Endothelial cell of umbilical vein (primary cell): ENCODE data around the gene SIRT4. TPM values are rescaled to one million over a fixed set of nuclear protein-coding genes. Genes with fewer than 3 reads are reported as not detected.

Experiments
- BruUV-seq: library from RNA; stranded (reverse); fragments of 400-500 nt; replicated peaks from 2 replicates; lab custom pipeline; 2021; lab: Mats Ljungman, UMichigan
- CTCF ChIA-PET: fragments of 300-600, 350-600 bp; sonication (Branson Sonifier 250); formaldehyde crosslinking; loops from one replicate; lab custom pipeline; 2021; ENCODE audit warnings: antibody characterized with exemption, inconsistent platforms; lab: Charles Lee
- POLR2A ChIA-PET: fragments of 300-600, 350-600 bp; sonication (Branson Sonifier 250); formaldehyde crosslinking; loops from one replicate; lab custom pipeline; 2021; ENCODE audit warnings: antibody characterized with exemption, inconsistent platforms; lab: Charles Lee
- DNase-seq: peaks from one replicate; pipeline ENCODE4 v3.0.0-alpha.2; 2011; ENCODE audit warnings: low read depth, low spot score
- FAIRE-seq: peaks from 2 replicates; lab custom pipeline; 2011; peaks lifted over from hg19 to GRCh38; lab: Jason Lieb, UNC
- H2AFZ ChIP-seq: 2 replicates; pipeline ENCODE4 v1.6.0; 2012; ENCODE audit warnings: low read depth, low read length, control low read depth, inconsistent platforms
- H3K27ac ChIP-seq: 2 replicates; pipeline ENCODE4 v1.5.1; 2011; ENCODE audit warnings: low read depth, mild to moderate bottlenecking, control low read depth, low read length, moderate library complexity; ENCODE audit not compliant: insufficient read depth
- H3K27me3 ChIP-seq, 2 experiments: 2 replicates each; pipeline versions ENCODE4 v1.6.0 to v1.6.1; 2011; ENCODE audit warnings: low read length in 2 of 2, mixed read lengths in 1 of 2; ENCODE audit not compliant: control insufficient read depth in 2 of 2, insufficient read depth in 2 of 2
- H3K36me3 ChIP-seq, 2 experiments: 2 replicates in 1 of 2; 3 replicates in 1 of 2; pipeline ENCODE4 v1.5.1; 2011; ENCODE audit warnings: low read length in 2 of 2, mild to moderate bottlenecking in 1 of 2, moderate library complexity in 1 of 2; ENCODE audit not compliant: control insufficient read depth in 2 of 2, insufficient read depth in 2 of 2; ENCODE audit errors: extremely low read depth in 1 of 2
- H3K4me1 ChIP-seq: 3 replicates; pipeline ENCODE4 v1.5.1; 2011; ENCODE audit warnings: mild to moderate bottlenecking, low read length; ENCODE audit not compliant: control insufficient read depth, insufficient read depth; ENCODE audit errors: extremely low read depth
- H3K4me2 ChIP-seq: 2 replicates; pipeline ENCODE4 v1.6.1; 2011; ENCODE audit warnings: low read length, control low read depth, mixed read lengths; ENCODE audit not compliant: insufficient read depth
- H3K4me3 ChIP-seq, 3 experiments: fragments of 200-600 bp in 1 of 3; sonication (generic), shearing (Covaris generic) in 1 of 3; replicated peaks in 1 of 3; 2 replicates each; pipeline ENCODE4 v1.5.1; 2011 to 2016; ENCODE audit warnings: control low read depth in 3 of 3, low read length in 3 of 3, mild to moderate bottlenecking in 2 of 3, inconsistent platforms in 1 of 3, low read depth in 1 of 3, moderate library complexity in 1 of 3; ENCODE audit not compliant: insufficient read depth in 1 of 3
- H3K79me2 ChIP-seq: 2 replicates; pipeline ENCODE4 v1.6.0; 2012; ENCODE audit warnings: low read length, inconsistent platforms; ENCODE audit not compliant: control insufficient read depth, insufficient read depth
- H3K9ac ChIP-seq: replicated peaks from 2 replicates; pipeline ENCODE3; 2011; ENCODE audit warnings: low read length, control low read depth; ENCODE audit not compliant: insufficient read depth; ENCODE audit errors: extremely low read depth
- H3K9me1 ChIP-seq: replicated peaks from 3 replicates; pipeline ENCODE4 v1.6.0; 2011; ENCODE audit warnings: mild to moderate bottlenecking, low read length; ENCODE audit not compliant: control insufficient read depth, insufficient read depth; ENCODE audit errors: extremely low read depth
- H3K9me3 ChIP-seq: replicated peaks from 2 replicates; pipeline ENCODE4 v1.5.1; 2012; ENCODE audit warnings: low read length, inconsistent platforms; ENCODE audit not compliant: control insufficient read depth, insufficient read depth
- H4K20me1 ChIP-seq: replicated peaks from 2 replicates; pipeline ENCODE3; 2011; ENCODE audit warnings: mild to moderate bottlenecking, low read length; ENCODE audit not compliant: control insufficient read depth, insufficient read depth; ENCODE audit errors: extremely low read depth
- EZH2 ChIP-seq: IDR thresholded peaks from 2 replicates; pipeline ENCODE4 v1.6.1; 2012; ENCODE audit warnings: borderline replicate concordance, low read depth, mild to moderate bottlenecking, moderate library complexity, low read length, inconsistent platforms; ENCODE audit not compliant: severe bottlenecking
- JUN ChIP-seq: IDR thresholded peaks from 2 replicates; pipeline ENCODE4 v1.6.1; 2011; ENCODE audit warnings: borderline replicate concordance, low read depth; ENCODE audit not compliant: insufficient read length, insufficient read depth
- MYC ChIP-seq: IDR thresholded peaks from one replicate; pipeline ENCODE4 v1.6.1; 2011; ENCODE audit warnings: mild to moderate bottlenecking, low read depth, low read length
- POLR2A ChIP-seq: IDR thresholded peaks from 2 replicates; pipeline ENCODE4 v1.6.1; 2012; ENCODE audit warnings: low read depth, mild to moderate bottlenecking, control low read depth, low read length
- POLR2AphosphoS5 ChIP-seq: IDR thresholded peaks from 2 replicates; pipeline ENCODE4 v1.6.1; 2012; ENCODE audit warnings: low read depth, mild to moderate bottlenecking, control low read depth, low read length, moderate library complexity; ENCODE audit not compliant: insufficient read depth
- dilution Hi-C: fragments of 300-500 bp; cut with MboI; formaldehyde crosslinking; loops from one replicate; pipeline ENCODE4 v1.15.0; 2019; ENCODE audit warnings: low sequenced_read_pairs; ENCODE audit not compliant: extremely low pct_ligation_motif_present
- intact Hi-C: fragments of 100-400 bp; cut with micrococcal nuclease; formaldehyde crosslinking; loops from one replicate; pipeline ENCODE4 v1.10.0; 2022
- polyA plus RNA-seq, 4 experiments: library from polyadenylated mRNA; depleted of rRNA in 3 of 4; stranded (reverse) in 3 of 4; unstranded in 1 of 4; fragments of >200 nt; gene quantifications; 2 replicates each; pipeline versions ENCODE4 v1.2.1 to v1.2.3, GENCODE V29; 2011 to 2012; ENCODE audit warnings: missing spikeins in 1 of 4
- total RNA-seq: library from RNA; stranded (reverse); gene quantifications from 2 replicates; pipeline ENCODE4 v1.2.3, GENCODE V29; 2021
- TF ChIP-seq, protein P1 (sequence below), 2 donors: IDR thresholded peaks; 1 replicate in 1 of 2; 2 replicates in 1 of 2; pipeline ENCODE4 v1.5.1; 2011; ENCODE audit warnings: low read length in 2 of 2, mild to moderate bottlenecking in 2 of 2, moderate library complexity in 2 of 2, control low read depth in 1 of 2, inconsistent platforms in 1 of 2, low read depth in 1 of 2; ENCODE audit not compliant: insufficient read depth in 1 of 2; ENCODE audit errors: extremely low read depth in 1 of 2
- TF ChIP-seq, protein P2 (sequence below): IDR thresholded peaks from 2 replicates; pipeline ENCODE4 v1.6.1; 2011; ENCODE audit not compliant: insufficient read depth, insufficient read length

The SIRT4 gene
- total and polyA plus RNA-seq, 2 donors (not counting 3 experiments of a cell fraction or from before 2014, with no cell fraction given) = 0.79 to 1.2 TPM

DNA sequence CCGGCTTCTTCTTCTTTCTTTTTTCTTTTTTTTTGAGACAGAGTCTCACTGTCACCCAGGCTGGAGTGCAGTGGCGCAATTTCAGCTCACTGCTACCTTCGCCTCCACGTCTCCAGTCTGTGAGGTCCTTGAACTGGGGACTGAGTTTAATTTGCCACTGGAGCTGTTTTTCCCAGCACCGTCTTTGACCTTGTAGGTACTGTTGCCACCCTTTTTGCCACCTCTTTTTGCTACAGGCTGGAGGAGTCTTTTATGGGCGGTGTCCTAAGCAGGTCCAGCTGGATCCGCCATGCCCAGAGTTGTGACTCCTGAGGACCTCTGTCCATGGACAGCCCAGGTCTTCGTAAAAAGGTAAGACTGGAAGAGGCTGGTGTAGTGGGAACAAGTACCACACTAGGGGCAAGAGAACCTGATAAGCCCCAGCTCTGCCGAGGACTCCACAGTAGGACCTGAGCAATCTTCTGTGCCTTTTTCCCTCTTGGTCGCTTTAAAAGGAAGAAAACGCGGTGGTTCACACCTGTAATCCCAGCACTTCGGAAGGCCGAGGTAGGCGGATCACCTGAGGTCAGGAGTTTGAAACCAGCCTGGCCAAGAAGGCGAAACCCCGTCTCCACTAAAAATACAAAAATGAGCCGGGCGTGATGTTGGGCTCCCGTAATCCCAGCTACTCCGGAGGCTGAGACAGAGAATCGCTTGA lies 11.4 kb upstream of the SIRT4 start:
- H3K79me2 ChIP-seq = no peaks in the 10 kb centered on the region
- POLR2A ChIA-PET = interaction anchor here (0.7 to 4.9 kb wide), 32 partner anchors 8 to 1933 kb away, joined by 3 to 211 read pairs (median 10); partner anchors contain the start of genes PXN, RAB35, RPLP0 and SIRT4
- no peak overlapping the region for H2AFZ ChIP-seq
- H3K9me3 ChIP-seq = no peaks in the 10 kb centered on the region
- peak overlapping the region; percentile 28 for H3K4me2 ChIP-seq
- peaks cover 9% of the 10 kb centered on the region for H3K4me1 ChIP-seq
- BruUV-seq = no TSS peak
- CTCF ChIA-PET = interaction anchor here (1.0 to 4.9 kb wide), 10 partner anchors 11 to 91 kb away, joined by 3 to 99 read pairs (median 12); partner anchors contain the start of genes PXN, RPLP0 and SIRT4
- intact Hi-C loops (loop anchor here (1.0 kb wide), 4 partner anchors 25 to 172 kb away; partner anchors contain the start of genes PXN and RPLP0), dilution Hi-C loops (no loop called here)
- FAIRE-seq (no peak), DNase-seq (peak; percentile 22)
- H4K20me1 ChIP-seq = no peaks in the 10 kb centered on the region
- H3K36me3 ChIP-seq = no peaks in the 10 kb centered on the region
- H3K9me1 ChIP-seq = no peaks in the 10 kb centered on the region
- H3K9ac ChIP-seq = peak overlapping the region; percentile 8
- peak overlapping the region in 2 of 3 experiments; percentile 4 to 26 for H3K4me3 ChIP-seq
- TF ChIP-seq POLR2A (no peak), JUN (no peak), POLR2AphosphoS5 (no peak), EZH2 (no peak), MYC (no peak)
- TF ChIP-seq, protein P1, sequence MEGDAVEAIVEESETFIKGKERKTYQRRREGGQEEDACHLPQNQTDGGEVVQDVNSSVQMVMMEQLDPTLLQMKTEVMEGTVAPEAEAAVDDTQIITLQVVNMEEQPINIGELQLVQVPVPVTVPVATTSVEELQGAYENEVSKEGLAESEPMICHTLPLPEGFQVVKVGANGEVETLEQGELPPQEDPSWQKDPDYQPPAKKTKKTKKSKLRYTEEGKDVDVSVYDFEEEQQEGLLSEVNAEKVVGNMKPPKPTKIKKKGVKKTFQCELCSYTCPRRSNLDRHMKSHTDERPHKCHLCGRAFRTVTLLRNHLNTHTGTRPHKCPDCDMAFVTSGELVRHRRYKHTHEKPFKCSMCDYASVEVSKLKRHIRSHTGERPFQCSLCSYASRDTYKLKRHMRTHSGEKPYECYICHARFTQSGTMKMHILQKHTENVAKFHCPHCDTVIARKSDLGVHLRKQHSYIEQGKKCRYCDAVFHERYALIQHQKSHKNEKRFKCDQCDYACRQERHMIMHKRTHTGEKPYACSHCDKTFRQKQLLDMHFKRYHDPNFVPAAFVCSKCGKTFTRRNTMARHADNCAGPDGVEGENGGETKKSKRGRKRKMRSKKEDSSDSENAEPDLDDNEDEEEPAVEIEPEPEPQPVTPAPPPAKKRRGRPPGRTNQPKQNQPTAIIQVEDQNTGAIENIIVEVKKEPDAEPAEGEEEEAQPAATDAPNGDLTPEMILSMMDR (IDR thresholded peaks at IDR 0.05; ENCODE audit: extremely low read depth in 1 of 2, insufficient read depth in 1 of 2, low read depth in 1 of 2, low read length in 2 of 2) = no peak
- TF ChIP-seq, protein P2, sequence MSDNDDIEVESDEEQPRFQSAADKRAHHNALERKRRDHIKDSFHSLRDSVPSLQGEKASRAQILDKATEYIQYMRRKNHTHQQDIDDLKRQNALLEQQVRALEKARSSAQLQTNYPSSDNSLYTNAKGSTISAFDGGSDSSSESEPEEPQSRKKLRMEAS = no peak
- no peaks in the 10 kb centered on the region for H3K27me3 ChIP-seq
- peak overlapping the region; percentile 19 for H3K27ac ChIP-seq
